HepG2 (cell line): ENCODE results near the gene PCIF1. TPM values are rescaled to one million over a fixed set of nuclear protein-coding genes. Genes with fewer than 3 reads are reported as not detected.

Experiments
- E2F1 ChIP-seq: sonication (generic); formaldehyde crosslinking; IDR thresholded peaks from 2 replicates; pipeline ENCODE4 v1.5.0; 2020; ENCODE audit warnings: missing genetic modification reagents
- GZF1 ChIP-seq: sonication (generic); formaldehyde crosslinking; IDR thresholded peaks from 2 replicates; pipeline ENCODE4 v1.5.1; 2020; ENCODE audit warnings: mild to moderate bottlenecking, missing genetic modification reagents
- KDM5B ChIP-seq: sonication (generic); formaldehyde crosslinking; IDR thresholded peaks from 2 replicates; pipeline ENCODE4 v1.4.0; 2020; ENCODE audit warnings: missing genetic modification reagents, mild to moderate bottlenecking, borderline replicate concordance
- MYNN ChIP-seq: sonication (generic); formaldehyde crosslinking; IDR thresholded peaks from 2 replicates; pipeline ENCODE4 v1.4.0; 2020; ENCODE audit warnings: mild to moderate bottlenecking, low read depth, missing genetic modification reagents
- NFYB ChIP-seq: sonication (generic); formaldehyde crosslinking; IDR thresholded peaks from 2 replicates; pipeline ENCODE4 v1.4.0; 2020; ENCODE audit warnings: missing genetic modification reagents
- PAF1 ChIP-seq: IDR thresholded peaks from 2 replicates; pipeline ENCODE4 v1.6.1; 2016; ENCODE audit warnings: missing genetic modification reagents, missing compliant biosample characterization
- RAD51 ChIP-seq: fragments of 450-650 bp; IDR thresholded peaks from 2 replicates; pipeline ENCODE4 v1.6.1; 2016; ENCODE audit warnings: borderline replicate concordance
- RFXAP ChIP-seq: sonication (generic); formaldehyde crosslinking; IDR thresholded peaks from 2 replicates; pipeline ENCODE4 v1.4.0; 2020; ENCODE audit warnings: missing genetic modification reagents, borderline replicate concordance
- SALL1 ChIP-seq: sonication (generic); formaldehyde crosslinking; IDR thresholded peaks from 2 replicates; pipeline ENCODE4 v1.8.0; 2022; ENCODE audit warnings: mild to moderate bottlenecking, missing genetic modification reagents
- SRSF9 ChIP-seq: fragments of 200-400 bp; formaldehyde crosslinking; IDR thresholded peaks from 2 replicates; pipeline ENCODE4 v1.6.1; 2018; ENCODE audit warnings: borderline replicate concordance, mild to moderate bottlenecking, low read depth, low read length; ENCODE audit not compliant: insufficient read depth, poor library complexity, severe bottlenecking
- SYNCRIP ChIP-seq: fragments of 200-400 bp; formaldehyde crosslinking; IDR thresholded peaks from 2 replicates; pipeline ENCODE4 v1.6.1; 2018; ENCODE audit warnings: mild to moderate bottlenecking, low read depth, low read length; ENCODE audit not compliant: insufficient read depth
- TGIF2 ChIP-seq: IDR thresholded peaks from 2 replicates; pipeline ENCODE4 v1.6.1; 2016; ENCODE audit warnings: control low read depth, missing compliant biosample characterization
- TP53 ChIP-seq: sonication (generic); formaldehyde crosslinking; conservative IDR thresholded peaks from 2 replicates; pipeline ENCODE4 v1.4.0; 2020; ENCODE audit warnings: missing genetic modification reagents
- ZFP36L1 ChIP-seq: sonication (generic); formaldehyde crosslinking; IDR thresholded peaks from 2 replicates; pipeline ENCODE4 v1.8.0; 2022; ENCODE audit warnings: mild to moderate bottlenecking, missing genetic modification reagents, moderate library complexity
- ZNF180 ChIP-seq: sonication (generic); formaldehyde crosslinking; IDR thresholded peaks from 2 replicates; pipeline ENCODE4 v1.4.0; 2020; ENCODE audit warnings: low read depth, missing genetic modification reagents, borderline replicate concordance
- ZNF343 ChIP-seq: sonication (generic); formaldehyde crosslinking; IDR thresholded peaks from 2 replicates; pipeline ENCODE4 v1.4.0; 2020; ENCODE audit warnings: mild to moderate bottlenecking, missing genetic modification reagents
- ZNF543 ChIP-seq: sonication (generic); formaldehyde crosslinking; IDR thresholded peaks from 2 replicates; pipeline ENCODE4 v1.4.0; 2020; ENCODE audit warnings: mild to moderate bottlenecking, missing genetic modification reagents
- ZSCAN29 ChIP-seq: sonication (generic); formaldehyde crosslinking; conservative IDR thresholded peaks from 2 replicates; pipeline ENCODE4 v1.4.0; 2020; ENCODE audit warnings: mild to moderate bottlenecking, missing genetic modification reagents
- polyA plus RNA-seq, 8 experiments: library from polyadenylated mRNA; depleted of rRNA in 3 of 8; stranded (reverse) in 7 of 8; unstranded in 1 of 8; fragments of >200 nt; fragmentation: Illumina TruSeq in 4 of 8; extraction: Trizol in 4 of 8; gene quantifications; 2 replicates each; pipeline versions ENCODE4 v1.2.1 to v1.2.3, GENCODE V29; 2011 to 2016; ENCODE audit warnings: low read depth in 4 of 8, missing spikeins in 1 of 8, mixed read lengths in 1 of 8; ENCODE audit not compliant: insufficient read depth in 1 of 8
- total RNA-seq, 5 experiments: library from RNA; depleted of rRNA; stranded (reverse); fragments of >200 nt; fragmentation: Illumina TruSeq; extraction: Trizol; gene quantifications; 2 replicates each; pipeline ENCODE4 v1.2.3, GENCODE V29; 2016; ENCODE audit warnings: low read depth in 1 of 5
- TF ChIP-seq, protein P1 (sequence below): sonication (generic); formaldehyde crosslinking; IDR thresholded peaks from 2 replicates; pipeline ENCODE4 v1.5.0; 2020; ENCODE audit warnings: mild to moderate bottlenecking, missing genetic modification reagents, borderline replicate concordance

PCIF1 gene
- total and polyA plus RNA-seq, 2 of the 13 experiments (the other 11 are each of a cell fraction or from before 2014, with no cell fraction given): 20.9 to 24.4 TPM

- TF ChIP-seq ZNF180 (CRISPR knock-in tag) (no peak), E2F1 (no peak), ZSCAN29 (CRISPR knock-in tag) (no peak), KDM5B (0 out of 2 replicates have a peak, but pooled peaks have one; percentile 22), MYNN (CRISPR knock-in tag) (no peak), ZFP36L1 (CRISPR knock-in tag) (no peak), GZF1 (CRISPR knock-in tag) (no peak), PAF1 (no peak), RAD51 (no peak), ZNF343 (CRISPR knock-in tag) (no peak), SALL1 (CRISPR knock-in tag) (no peak), SRSF9 (no peak), ZNF543 (CRISPR knock-in tag) (no peak), NFYB (CRISPR knock-in tag) (no peak), SYNCRIP (no peak), TP53 (CRISPR knock-in tag) (no peak), TGIF2 (CRISPR knock-in tag) (peak; percentile 13; the same call in 1 of the 2 replicates), RFXAP (CRISPR knock-in tag) (no peak)
- TF ChIP-seq, protein P1, sequence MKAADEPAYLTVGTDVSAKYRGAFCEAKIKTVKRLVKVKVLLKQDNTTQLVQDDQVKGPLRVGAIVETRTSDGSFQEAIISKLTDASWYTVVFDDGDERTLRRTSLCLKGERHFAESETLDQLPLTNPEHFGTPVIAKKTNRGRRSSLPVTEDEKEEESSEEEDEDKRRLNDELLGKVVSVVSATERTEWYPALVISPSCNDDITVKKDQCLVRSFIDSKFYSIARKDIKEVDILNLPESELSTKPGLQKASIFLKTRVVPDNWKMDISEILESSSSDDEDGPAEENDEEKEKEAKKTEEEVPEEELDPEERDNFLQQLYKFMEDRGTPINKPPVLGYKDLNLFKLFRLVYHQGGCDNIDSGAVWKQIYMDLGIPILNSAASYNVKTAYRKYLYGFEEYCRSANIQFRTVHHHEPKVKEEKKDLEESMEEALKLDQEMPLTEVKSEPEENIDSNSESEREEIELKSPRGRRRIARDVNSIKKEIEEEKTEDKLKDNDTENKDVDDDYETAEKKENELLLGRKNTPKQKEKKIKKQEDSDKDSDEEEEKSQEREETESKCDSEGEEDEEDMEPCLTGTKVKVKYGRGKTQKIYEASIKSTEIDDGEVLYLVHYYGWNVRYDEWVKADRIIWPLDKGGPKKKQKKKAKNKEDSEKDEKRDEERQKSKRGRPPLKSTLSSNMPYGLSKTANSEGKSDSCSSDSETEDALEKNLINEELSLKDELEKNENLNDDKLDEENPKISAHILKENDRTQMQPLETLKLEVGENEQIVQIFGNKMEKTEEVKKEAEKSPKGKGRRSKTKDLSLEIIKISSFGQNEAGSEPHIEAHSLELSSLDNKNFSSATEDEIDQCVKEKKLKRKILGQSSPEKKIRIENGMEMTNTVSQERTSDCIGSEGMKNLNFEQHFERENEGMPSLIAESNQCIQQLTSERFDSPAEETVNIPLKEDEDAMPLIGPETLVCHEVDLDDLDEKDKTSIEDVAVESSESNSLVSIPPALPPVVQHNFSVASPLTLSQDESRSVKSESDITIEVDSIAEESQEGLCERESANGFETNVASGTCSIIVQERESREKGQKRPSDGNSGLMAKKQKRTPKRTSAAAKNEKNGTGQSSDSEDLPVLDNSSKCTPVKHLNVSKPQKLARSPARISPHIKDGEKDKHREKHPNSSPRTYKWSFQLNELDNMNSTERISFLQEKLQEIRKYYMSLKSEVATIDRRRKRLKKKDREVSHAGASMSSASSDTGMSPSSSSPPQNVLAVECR (CRISPR knock-in tag): peak; percentile 32; the same call in 1 of the 2 replicates
Measured at GRCh38 chr20:45969712-45970634, 35.5 kb downstream of the PCIF1 start (continued).
